ENCODE measurements around the gene HS6ST3.

HS6ST3 gene

GRCh38 chr13:96203471-96203870 is 113.6 kb downstream of the HS6ST3 start:
- DNase-seq: no peak

- peak in 1 of 5 experiments; percentile 5 for DNase-seq
These were observed 125.0 kb downstream of the HS6ST3 start for GRCh38 chr13:96214824-96215445.

GRCh38 chr13:96216543-96216942 is 126.6 kb downstream of the HS6ST3 start:
- no peak for DNase-seq

- DNase-seq: no peak
These were observed 128.6 kb downstream of the HS6ST3 start for GRCh38 chr13:96218475-96218874.

GRCh38 chr13:96221471-96221870 is 131.6 kb downstream of the HS6ST3 start:
- no peak for DNase-seq

GRCh38 chr13:96223231-96223630 is 133.3 kb downstream of the HS6ST3 start:
- no peak for DNase-seq

- DNase-seq: peak in 1 of 5 experiments; percentile 12
These were observed 139.4 kb downstream of the HS6ST3 start for GRCh38 chr13:96229356-96229755.

- no peak for DNase-seq
These were observed 148.3 kb downstream of the HS6ST3 start for GRCh38 chr13:96238241-96238640.

GRCh38 chr13:96238861-96239260 is 149.0 kb downstream of the HS6ST3 start:
- DNase-seq: peak in 1 of 5 experiments; percentile 11

GRCh38 chr13:96243376-96243775 is 153.5 kb downstream of the HS6ST3 start:
- DNase-seq: no peak

GRCh38 chr13:96248103-96248502 is 158.2 kb downstream of the HS6ST3 start:
- DNase-seq: no peak

- no peak for DNase-seq
These were observed 159.1 kb downstream of the HS6ST3 start for GRCh38 chr13:96248996-96249395.

- no peak for DNase-seq
These were observed 163.0 kb downstream of the HS6ST3 start for GRCh38 chr13:96252903-96253302.

- DNase-seq: no peak
These were observed 183.3 kb downstream of the HS6ST3 start for GRCh38 chr13:96273196-96273595.

GRCh38 chr13:96274046-96274445 is 184.1 kb downstream of the HS6ST3 start:
- no peak for DNase-seq

- DNase-seq: no peak
These were observed 190.0 kb downstream of the HS6ST3 start for GRCh38 chr13:96279904-96280303.

GRCh38 chr13:96284971-96285370 is 195.1 kb downstream of the HS6ST3 start:
- DNase-seq: no peak

GRCh38 chr13:96285729-96286128 is 195.8 kb downstream of the HS6ST3 start:
- no peak for DNase-seq

- no peak for DNase-seq
These were observed 205.3 kb downstream of the HS6ST3 start for GRCh38 chr13:96294930-96295881.

- DNase-seq: no peak
These were observed 207.5 kb downstream of the HS6ST3 start for GRCh38 chr13:96297360-96297759.

GRCh38 chr13:96299235-96299634 is 209.3 kb downstream of the HS6ST3 start:
- no peak for DNase-seq

GRCh38 chr13:96308568-96308967 is 218.7 kb downstream of the HS6ST3 start:
- no peak for DNase-seq

GRCh38 chr13:96314974-96315373 is 225.1 kb downstream of the HS6ST3 start:
- no peak for DNase-seq

- no peak for DNase-seq
These were observed 248.1 kb downstream of the HS6ST3 start for GRCh38 chr13:96338030-96338429.

Data from T-helper 2 cell (primary cell).